Right lobe of liver (tissue), 6 donors: ENCODE data around the gene TCOF1. TPM values are rescaled to one million over a fixed set of nuclear protein-coding genes. Genes with fewer than 3 reads are reported as not detected.

Source experiments
- ATAC-seq, 4 donors: fragments of 200-7000 bp; cut with Tn5 transposase; one replicate each; pipeline ENCODE4 v1.9.1; 2020; ENCODE audit warnings: mild to moderate bottlenecking in 4 of 4, moderate library complexity in 4 of 4
- DNase-seq, 3 donors: peaks; one replicate each; pipeline ENCODE4 v3.0.0-alpha.2; 2020
- H3K27ac ChIP-seq, 3 donors: fragments of 200-600 bp; one replicate each; pipeline ENCODE4 v1.8.0; 2022
- H3K27me3 ChIP-seq, 2 donors: fragments of 200-600 bp; one replicate each; pipeline ENCODE4 v1.8.0; 2022
- H3K36me3 ChIP-seq, 4 donors: fragments of 200-600 bp; sonication (generic) in 1 of 4; one replicate each; pipeline versions ENCODE4 v1.5.1 to v1.8.0; 2017 to 2022; ENCODE audit warnings: control low read depth in 1 of 4
- H3K4me1 ChIP-seq, 4 donors: fragments of 200-600 bp; sonication (generic) in 1 of 4; one replicate each; pipeline versions ENCODE4 v1.5.1 to v1.8.0; 2017 to 2022; ENCODE audit warnings: control low read depth in 1 of 4
- H3K4me3 ChIP-seq, 3 donors: fragments of 200-600 bp; one replicate each; pipeline ENCODE4 v1.8.0; 2022
- H3K9me3 ChIP-seq, 4 donors: fragments of 200-600 bp; sonication (generic) in 1 of 4; one replicate each; pipeline versions ENCODE4 v1.5.1 to v1.8.0; 2017 to 2022; ENCODE audit warnings: control low read depth in 1 of 4
- POLR2A ChIP-seq: fragments of 450-650 bp; IDR thresholded peaks from one replicate; pipeline ENCODE4 v1.6.1; 2017; ENCODE audit warnings: antibody characterized with exemption, mild to moderate bottlenecking
- WGBS: methylation state at CpG from one replicate; pipeline ENCODE4 v1.1.6; 2018; ENCODE audit warnings: low coverage, low lambda C conversion rate; ENCODE audit not compliant: insufficient coverage; ENCODE audit errors: missing lambda C conversion rate; 5-methylcytosine and 5-hydroxymethylcytosine counted together
- intact Hi-C, 2 donors: fragments of 100-400 bp; cut with DNase I; formaldehyde crosslinking; loops; one replicate each; pipeline versions ENCODE4 v1.11.2 to v1.14.1; 2022
- total RNA-seq, 6 experiments: library from RNA; depleted of rRNA in 2 of 6; stranded (reverse); fragments of >200 nt in 2 of 6; fragmentation: NEBNext Ultra II Directional in 3 of 6; extraction: Animal tissue kit (Norgen Biotek cat#: 25700) in 3 of 6; gene quantifications; one replicate each; pipeline versions ENCODE4 v1.1.0 to v1.2.4, GENCODE V29; 2016 to 2023
- TF ChIP-seq, protein P1 (sequence below), 4 donors: fragments of 200-600 bp in 3 of 4; fragments of 450-650 bp in 1 of 4; IDR thresholded peaks; one replicate each; pipeline versions ENCODE4 v1.5.1 to v1.8.0; 2016 to 2022; ENCODE audit warnings: antibody characterized with exemption in 4 of 4, mild to moderate bottlenecking in 2 of 4
- donor health status: DM: no; HTN: yes; CAD: no.
- donor health status: DM: no; HTN: no; CAD: no.
- donor health status: DM: no; HTN: no; CAD: no.
- donor health status: DM: no; HTN: yes; CAD: no.
- donor health status: DM: no; HTN: yes; CAD: no.

Gene TCOF1
- total RNA-seq, 6 experiments from 2014 or later = 6.7 to 12.0 (median 8.9) TPM

DNA sequence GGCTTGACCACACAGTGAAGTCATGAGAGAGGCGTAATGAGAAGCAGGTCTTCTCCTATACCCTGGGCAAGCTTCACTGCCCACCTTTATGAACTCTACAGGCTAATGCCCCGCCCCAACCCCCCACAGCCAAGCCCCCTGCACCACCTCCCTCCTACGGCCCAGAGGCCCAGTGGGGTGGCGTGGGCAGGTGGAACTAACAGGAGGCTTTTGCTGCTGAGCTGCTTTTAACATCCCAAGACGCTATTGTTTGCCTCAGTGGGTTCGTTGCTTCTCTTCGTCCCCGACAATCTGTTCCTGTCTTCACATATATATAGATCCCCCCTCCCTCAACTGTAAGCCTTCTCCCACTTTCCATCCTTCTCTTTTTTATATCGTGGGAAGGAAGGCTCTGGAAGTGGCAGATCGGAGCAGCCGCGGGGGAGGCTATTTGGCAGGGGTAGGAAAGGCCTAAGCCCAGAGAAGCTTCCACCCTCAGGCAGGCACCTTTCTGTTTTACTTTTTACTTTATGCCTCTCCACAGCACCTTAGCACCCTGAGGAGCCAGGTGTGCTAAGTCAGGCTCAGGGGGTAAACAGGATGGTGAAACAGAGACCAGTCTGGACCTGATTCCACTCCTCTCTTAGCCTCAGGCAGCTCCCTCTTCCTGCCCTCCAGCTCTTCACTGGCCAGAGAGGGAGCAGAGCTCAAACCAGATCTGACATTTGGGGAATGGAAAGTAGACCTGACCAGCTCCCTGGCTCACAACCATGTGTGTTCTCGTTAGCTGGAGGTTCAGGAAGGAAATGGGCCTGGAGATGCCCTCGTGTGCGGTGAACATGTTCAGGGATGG, 28.7 kb downstream of the TCOF1 start:
- Histone ChIP-seq H3K36me3 (peaks cover 0 to 63% (median 22%) of the 10 kb centered on the region in 4 donors), H3K4me3 (no peak overlapping the region), H3K9me3 (no peaks in the 10 kb centered on the region), H3K4me1 (no peaks in the 10 kb centered on the region), H3K27me3 (no peaks in the 10 kb centered on the region), H3K27ac (no peak overlapping the region)
- DNase-seq = no peak
- intact Hi-C loops = no loop called here
- no peak for TF ChIP-seq POLR2A
- no peak for ATAC-seq
- WGBS = 81% methylated on average over 13 of the region's 15 CpGs

- DNase-seq = no peak
Observed at GRCh38 chr5:150389531-150390266, 32.2 kb downstream of the TCOF1 start.

GRCh38 chr5:150391064-150391834, 33.8 kb downstream of the TCOF1 start:
- DNase-seq (no peak), ATAC-seq (no peak)
- no peak overlapping the region for H3K27ac ChIP-seq
- TF ChIP-seq, protein P1, sequence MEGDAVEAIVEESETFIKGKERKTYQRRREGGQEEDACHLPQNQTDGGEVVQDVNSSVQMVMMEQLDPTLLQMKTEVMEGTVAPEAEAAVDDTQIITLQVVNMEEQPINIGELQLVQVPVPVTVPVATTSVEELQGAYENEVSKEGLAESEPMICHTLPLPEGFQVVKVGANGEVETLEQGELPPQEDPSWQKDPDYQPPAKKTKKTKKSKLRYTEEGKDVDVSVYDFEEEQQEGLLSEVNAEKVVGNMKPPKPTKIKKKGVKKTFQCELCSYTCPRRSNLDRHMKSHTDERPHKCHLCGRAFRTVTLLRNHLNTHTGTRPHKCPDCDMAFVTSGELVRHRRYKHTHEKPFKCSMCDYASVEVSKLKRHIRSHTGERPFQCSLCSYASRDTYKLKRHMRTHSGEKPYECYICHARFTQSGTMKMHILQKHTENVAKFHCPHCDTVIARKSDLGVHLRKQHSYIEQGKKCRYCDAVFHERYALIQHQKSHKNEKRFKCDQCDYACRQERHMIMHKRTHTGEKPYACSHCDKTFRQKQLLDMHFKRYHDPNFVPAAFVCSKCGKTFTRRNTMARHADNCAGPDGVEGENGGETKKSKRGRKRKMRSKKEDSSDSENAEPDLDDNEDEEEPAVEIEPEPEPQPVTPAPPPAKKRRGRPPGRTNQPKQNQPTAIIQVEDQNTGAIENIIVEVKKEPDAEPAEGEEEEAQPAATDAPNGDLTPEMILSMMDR (IDR thresholded peaks at IDR 0.05) = no peak
- TF ChIP-seq POLR2A = no peak
- intact Hi-C loops = no loop called here
- WGBS = 100% methylated on average over 4 of the region's 13 CpGs
- H3K27me3 ChIP-seq = no peaks in the 10 kb centered on the region
- no peaks in the 10 kb centered on the region for H3K4me1 ChIP-seq
- H3K4me3 ChIP-seq = no peak overlapping the region
- no peaks in the 10 kb centered on the region for H3K9me3 ChIP-seq
- peaks cover 0 to 51% (median 15%) of the 10 kb centered on the region in 4 donors for H3K36me3 ChIP-seq

More at GRCh38 chr5:150389531-150390266, 32.2 kb downstream of the TCOF1 start:
- Histone ChIP-seq H3K27me3 (no peaks in the 10 kb centered on the region), H3K4me3 (no peak overlapping the region), H3K27ac (no peak overlapping the region), H3K36me3 (peaks cover 0 to 52% (median 15%) of the 10 kb centered on the region in 4 donors), H3K9me3 (no peaks in the 10 kb centered on the region), H3K4me1 (no peaks in the 10 kb centered on the region)
- 79% methylated on average over 3 of the region's 13 CpGs for WGBS
- no peak for ATAC-seq
- TF ChIP-seq POLR2A = no peak
- TF ChIP-seq, protein P1 (IDR thresholded peaks at IDR 0.05) = no peak
- intact Hi-C loops = no loop called here

DNA sequence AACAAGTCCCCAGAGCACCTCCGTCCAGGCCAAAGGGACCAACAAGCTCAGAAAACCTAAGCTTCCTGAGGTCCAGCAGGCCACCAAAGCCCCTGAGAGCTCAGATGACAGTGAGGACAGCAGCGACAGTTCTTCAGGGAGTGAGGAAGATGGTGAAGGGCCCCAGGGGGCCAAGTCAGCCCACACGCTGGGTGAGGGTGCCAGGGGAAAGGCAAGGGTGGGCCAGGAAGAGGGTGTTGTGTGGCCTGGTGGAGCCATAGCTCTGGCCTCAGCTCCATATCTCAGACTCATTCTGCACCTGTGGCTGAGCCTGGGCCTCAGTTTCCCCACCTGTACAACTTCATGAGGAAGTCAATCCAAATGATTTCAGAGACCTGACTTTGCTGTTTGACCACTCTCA, 34.5 kb downstream of the TCOF1 start:
- TF ChIP-seq, protein P1 (IDR thresholded peaks at IDR 0.05) = no peak
- no peak for TF ChIP-seq POLR2A
- Histone ChIP-seq H3K27ac (no peak overlapping the region), H3K4me1 (no peaks in the 10 kb centered on the region), H3K4me3 (no peak overlapping the region), H3K9me3 (no peaks in the 10 kb centered on the region), H3K27me3 (no peaks in the 10 kb centered on the region), H3K36me3 (peaks cover 0 to 48% (median 17%) of the 10 kb centered on the region in 4 donors)
- intact Hi-C loops = no loop called here
- 100% methylated on average over 2 of the region's 3 CpGs for WGBS
- DNase-seq (no peak), ATAC-seq (no peak)
